SU-DHL-6 (cell line): ENCODE data around the gene UBAC2.

ENCODE experiments used
- H2AFZ ChIP-seq: fragments of 200-600 bp; sonication (generic); 2 replicates; pipeline ENCODE4 v1.6.1; 2014; ENCODE audit warnings: low read depth, mild to moderate bottlenecking, moderate library complexity, mixed read lengths, antibody characterized with exemption, low read length; ENCODE audit not compliant: severe bottlenecking
- H3F3A ChIP-seq: fragments of 200-600 bp; shearing (Covaris generic); 2 replicates; pipeline ENCODE4 v1.6.0; 2016; ENCODE audit warnings: antibody characterized with exemption, mild to moderate bottlenecking; ENCODE audit not compliant: insufficient read depth
- H3K27ac ChIP-seq: fragments of 200-600 bp; sonication (generic); 2 replicates; pipeline ENCODE4 v1.5.1; 2016; ENCODE audit warnings: low read depth, mild to moderate bottlenecking, low read length, moderate library complexity, mixed read lengths
- H3K27me3 ChIP-seq: fragments of 200-600 bp; sonication (generic), shearing (Covaris generic); 2 replicates; pipeline ENCODE4 v1.6.0; 2014; ENCODE audit warnings: mild to moderate bottlenecking, low read length
- H3K36me3 ChIP-seq: fragments of 200-600 bp; sonication (generic); 2 replicates; pipeline ENCODE4 v1.6.1; 2014; ENCODE audit warnings: mild to moderate bottlenecking, low read length, mixed read lengths
- H3K4me2 ChIP-seq: fragments of 300-600, 200-600 bp; shearing (Covaris generic), sonication (generic); 2 replicates; pipeline ENCODE4 v1.6.0; 2014; ENCODE audit warnings: low read length, low read depth, mild to moderate bottlenecking; ENCODE audit not compliant: poor library complexity, severe bottlenecking
- H3K4me3 ChIP-seq: fragments of 200-600 bp; sonication (generic); 2 replicates; pipeline ENCODE4 v1.5.1; 2014; ENCODE audit warnings: antibody characterized with exemption, low read length, mild to moderate bottlenecking, mixed read lengths; ENCODE audit not compliant: insufficient read depth, poor library complexity, severe bottlenecking
- H3K79me2 ChIP-seq: fragments of 200-600 bp; sonication (generic); 2 replicates; pipeline ENCODE4 v1.6.1; 2014; ENCODE audit warnings: mild to moderate bottlenecking, low read length, moderate library complexity; ENCODE audit not compliant: insufficient read depth
- H3K9ac ChIP-seq: fragments of 200-600 bp; sonication (generic); 2 replicates; pipeline ENCODE4 v1.7.0; 2014; ENCODE audit warnings: mild to moderate bottlenecking, low read length
- H3K9me2 ChIP-seq: fragments of 200-600 bp; sonication (generic); replicated peaks from 2 replicates; pipeline ENCODE4 v1.6.1; 2014; ENCODE audit warnings: low read length; ENCODE audit not compliant: insufficient read depth
- H3K9me3 ChIP-seq: fragments of 200-600 bp; sonication (generic); 2 replicates; pipeline ENCODE4 v1.6.1; 2014; ENCODE audit warnings: low read length, mixed read lengths; ENCODE audit not compliant: insufficient read depth
- H4K20me1 ChIP-seq: fragments of 200-600 bp; sonication (generic); 2 replicates; pipeline ENCODE4 v1.6.1; 2014; ENCODE audit warnings: low read depth, mild to moderate bottlenecking, antibody characterized with exemption, low read length, moderate library complexity, mixed read lengths
- EZH2phosphoT487 ChIP-seq: fragments of 200-600 bp; sonication (generic), shearing (Covaris generic); conservative IDR thresholded peaks from 2 replicates; pipeline ENCODE4 v1.6.1; 2018; ENCODE audit warnings: mild to moderate bottlenecking, antibody characterized with exemption, low read length, moderate library complexity, mixed read lengths
- TF ChIP-seq, protein P1 (sequence below): fragments of 200-600 bp; sonication (generic); IDR thresholded peaks from one replicate; pipeline ENCODE4 v1.5.1; 2017; ENCODE audit warnings: antibody characterized with exemption, mild to moderate bottlenecking, low read length, moderate library complexity; ENCODE audit not compliant: insufficient read depth, poor library complexity, severe bottlenecking

The UBAC2 gene

GRCh38 chr13:99376924-99377323 lies 176.3 kb downstream of the UBAC2 start:
- H3K9me3 ChIP-seq, result no peaks in the 10 kb centered on the region
- H3K9me2 ChIP-seq, result no peaks in the 10 kb centered on the region
- TF ChIP-seq, protein P1, sequence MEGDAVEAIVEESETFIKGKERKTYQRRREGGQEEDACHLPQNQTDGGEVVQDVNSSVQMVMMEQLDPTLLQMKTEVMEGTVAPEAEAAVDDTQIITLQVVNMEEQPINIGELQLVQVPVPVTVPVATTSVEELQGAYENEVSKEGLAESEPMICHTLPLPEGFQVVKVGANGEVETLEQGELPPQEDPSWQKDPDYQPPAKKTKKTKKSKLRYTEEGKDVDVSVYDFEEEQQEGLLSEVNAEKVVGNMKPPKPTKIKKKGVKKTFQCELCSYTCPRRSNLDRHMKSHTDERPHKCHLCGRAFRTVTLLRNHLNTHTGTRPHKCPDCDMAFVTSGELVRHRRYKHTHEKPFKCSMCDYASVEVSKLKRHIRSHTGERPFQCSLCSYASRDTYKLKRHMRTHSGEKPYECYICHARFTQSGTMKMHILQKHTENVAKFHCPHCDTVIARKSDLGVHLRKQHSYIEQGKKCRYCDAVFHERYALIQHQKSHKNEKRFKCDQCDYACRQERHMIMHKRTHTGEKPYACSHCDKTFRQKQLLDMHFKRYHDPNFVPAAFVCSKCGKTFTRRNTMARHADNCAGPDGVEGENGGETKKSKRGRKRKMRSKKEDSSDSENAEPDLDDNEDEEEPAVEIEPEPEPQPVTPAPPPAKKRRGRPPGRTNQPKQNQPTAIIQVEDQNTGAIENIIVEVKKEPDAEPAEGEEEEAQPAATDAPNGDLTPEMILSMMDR, result no peak
- no peak for TF ChIP-seq EZH2phosphoT487
- no peaks in the 10 kb centered on the region for H4K20me1 ChIP-seq
- H3K4me2 ChIP-seq, result no peak overlapping the region
- H3F3A ChIP-seq, result no peaks in the 10 kb centered on the region
- H3K27me3 ChIP-seq, result no peaks in the 10 kb centered on the region
- H3K36me3 ChIP-seq, result no peaks in the 10 kb centered on the region
- no peak overlapping the region for H3K27ac ChIP-seq
- H2AFZ ChIP-seq, result no peak overlapping the region
- no peak overlapping the region for H3K4me3 ChIP-seq
- no peaks in the 10 kb centered on the region for H3K79me2 ChIP-seq
- H3K9ac ChIP-seq, result no peak overlapping the region

DNA sequence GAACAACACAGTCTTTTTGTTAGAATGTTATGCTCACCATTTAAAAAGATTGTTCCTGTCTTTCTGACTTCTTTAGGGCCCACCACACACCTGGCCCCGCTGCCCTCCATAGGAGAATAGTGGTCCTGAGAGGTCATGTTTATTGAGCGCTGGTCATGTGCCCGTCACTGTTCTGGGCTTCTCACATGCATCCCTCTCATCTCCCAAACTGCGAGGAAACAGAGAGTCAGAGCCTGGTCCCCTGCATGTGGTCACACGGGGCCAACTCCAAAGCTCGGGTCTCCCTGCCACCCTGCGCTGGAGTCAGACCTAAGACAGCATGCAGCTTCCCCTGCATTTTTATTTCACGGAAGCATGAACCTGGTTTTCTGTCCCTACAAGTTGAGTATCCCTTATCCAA lies 177.0 kb downstream of the UBAC2 start:
- no peaks in the 10 kb centered on the region for H3K36me3 ChIP-seq
- H3K9me2 ChIP-seq, result no peaks in the 10 kb centered on the region

DNA sequence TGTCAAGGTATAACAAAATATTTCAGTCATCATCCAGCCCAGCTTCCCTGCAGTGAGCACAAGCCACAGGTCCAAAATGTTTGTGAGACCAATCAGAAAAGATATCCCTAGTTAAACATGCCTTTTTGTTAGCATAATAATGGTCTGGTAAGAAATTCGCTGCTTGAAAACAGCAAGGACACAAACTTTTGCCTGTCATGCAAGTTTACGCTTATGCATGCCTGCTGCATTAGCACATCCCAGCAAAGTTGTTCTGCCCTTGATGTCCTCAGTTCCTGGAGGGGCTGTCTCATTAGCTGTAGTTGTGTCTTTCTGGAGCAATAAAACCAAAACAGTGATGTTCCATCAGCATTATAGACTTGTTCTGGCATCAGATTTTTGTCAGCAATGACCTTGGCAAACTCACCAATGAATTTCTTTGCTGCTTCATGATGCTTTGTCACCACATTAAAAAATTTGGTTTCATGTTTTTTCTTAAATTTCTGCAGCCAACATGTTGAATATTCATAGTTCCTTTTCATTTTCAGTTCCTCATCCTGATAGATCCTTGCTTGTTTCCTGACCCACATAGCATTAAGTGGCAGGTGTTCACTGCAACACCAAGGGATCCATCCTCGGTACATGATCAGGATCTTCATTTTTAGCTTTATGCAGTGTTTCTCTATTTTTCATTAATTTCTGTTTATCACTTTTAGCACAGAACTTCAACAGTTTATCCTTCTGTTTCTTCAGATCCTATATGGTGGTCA lies 178.5 kb downstream of the UBAC2 start:
- Histone ChIP-seq H3K36me3 (no peaks in the 10 kb centered on the region), H3K27ac (no peak overlapping the region), H3K4me2 (no peak overlapping the region)

More for the DNA sequence above, 177.0 kb downstream of the UBAC2 start:
- H3K27ac ChIP-seq, result no peak overlapping the region
- H3K27me3 ChIP-seq, result no peaks in the 10 kb centered on the region
- H3K4me2 ChIP-seq, result no peak overlapping the region
- H4K20me1 ChIP-seq, result no peaks in the 10 kb centered on the region
- no peaks in the 10 kb centered on the region for H3F3A ChIP-seq
- H2AFZ ChIP-seq, result no peak overlapping the region
- no peak overlapping the region for H3K9ac ChIP-seq
- no peaks in the 10 kb centered on the region for H3K9me3 ChIP-seq
- TF ChIP-seq, protein P1, result no peak
- TF ChIP-seq EZH2phosphoT487, result no peak
- H3K79me2 ChIP-seq, result no peaks in the 10 kb centered on the region
- H3K4me3 ChIP-seq, result no peak overlapping the region

More for the DNA sequence above, 178.5 kb downstream of the UBAC2 start:
- no peak overlapping the region for H3K9ac ChIP-seq
- no peaks in the 10 kb centered on the region for H3K27me3 ChIP-seq
- TF ChIP-seq, protein P1, result no peak
- TF ChIP-seq EZH2phosphoT487, result no peak
- no peak overlapping the region for H3K4me3 ChIP-seq
- no peak overlapping the region for H2AFZ ChIP-seq
- H3K9me3 ChIP-seq, result no peaks in the 10 kb centered on the region
- H3K79me2 ChIP-seq, result no peaks in the 10 kb centered on the region
- H4K20me1 ChIP-seq, result no peaks in the 10 kb centered on the region
- H3K9me2 ChIP-seq, result no peaks in the 10 kb centered on the region
- no peaks in the 10 kb centered on the region for H3F3A ChIP-seq
